GM18951 (cell line): ENCODE results near the gene CNTD1.
"Not testable (repeated sequence)": the region's sequence is repeated elsewhere in the genome, so short reads cannot be mapped to it uniquely, and the experiment has no call there.

Source experiments
- POLR2A ChIP-seq: IDR thresholded peaks from 4 replicates; pipeline ENCODE4 v1.6.1; 2011; ENCODE audit warnings: mild to moderate bottlenecking; ENCODE audit not compliant: insufficient read length, insufficient read depth; ENCODE audit errors: extremely low read depth
- in situ Hi-C: fragments of 300-500 bp; cut with MboI; formaldehyde crosslinking; loops from one replicate; pipeline ENCODE4 v1.12.0; 2022; ENCODE audit warnings: low sequenced_read_pairs, mixed read lengths, inconsistent platforms; ENCODE audit not compliant: unreplicated experiment

CNTD1 gene

DNA sequence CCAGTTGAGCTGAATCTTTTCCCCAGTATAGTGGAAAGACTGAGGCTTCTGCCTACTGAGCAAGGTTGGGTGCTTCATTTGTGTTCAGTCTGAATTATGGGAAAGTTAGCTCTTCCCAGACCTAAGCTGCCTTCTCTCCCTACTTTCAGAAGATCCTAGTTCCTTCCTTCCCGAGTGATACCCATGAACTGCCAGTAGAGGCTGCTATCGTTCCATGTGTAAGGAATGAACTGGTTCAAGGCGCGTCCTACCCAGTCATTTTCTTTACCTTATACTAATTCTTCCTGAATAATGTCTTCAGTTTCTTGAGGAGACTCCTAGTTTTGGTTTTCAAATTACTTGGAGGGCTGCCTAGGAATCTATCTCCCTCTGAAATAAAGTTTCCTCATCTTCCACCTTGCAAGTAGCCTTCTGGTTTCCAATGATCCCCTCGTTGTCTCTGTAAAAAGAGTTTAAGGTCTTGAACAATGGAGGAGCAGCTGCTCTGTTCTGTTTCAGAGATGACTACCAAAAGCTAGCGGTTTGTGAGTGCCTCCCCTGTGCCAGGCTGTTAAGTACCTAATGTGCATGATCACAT is 44.8 kb downstream of the CNTD1 start:
- in situ Hi-C loops: no loop called here
- TF ChIP-seq POLR2A: no peak

DNA sequence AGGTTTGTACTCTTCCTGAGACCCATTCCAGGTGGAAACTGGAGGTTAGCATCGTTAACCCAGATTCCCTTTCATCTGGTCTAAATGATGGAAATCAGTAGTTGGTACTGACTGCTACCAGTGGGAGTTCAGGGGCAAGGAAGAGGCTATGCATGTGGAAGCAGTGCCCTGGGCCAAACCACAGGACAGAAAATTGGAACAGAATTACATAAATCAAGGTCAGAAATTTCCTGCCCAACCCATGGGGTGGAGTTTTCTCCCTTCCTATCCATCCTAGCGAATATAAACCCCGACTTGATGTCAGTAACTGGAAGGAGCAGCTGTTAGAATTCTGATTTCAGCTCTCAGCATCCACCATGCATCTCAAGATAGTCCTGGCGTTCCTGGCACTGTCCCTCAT is 45.6 kb downstream of the CNTD1 start, which contains the start of gene AOC2:
Gene AOC2 (plus strand): TSS at position 310 of the 400 bp plus-strand sequence. CDS start 47 bp downstream, at position 357.
- in situ Hi-C loops: no loop called here

DNA sequence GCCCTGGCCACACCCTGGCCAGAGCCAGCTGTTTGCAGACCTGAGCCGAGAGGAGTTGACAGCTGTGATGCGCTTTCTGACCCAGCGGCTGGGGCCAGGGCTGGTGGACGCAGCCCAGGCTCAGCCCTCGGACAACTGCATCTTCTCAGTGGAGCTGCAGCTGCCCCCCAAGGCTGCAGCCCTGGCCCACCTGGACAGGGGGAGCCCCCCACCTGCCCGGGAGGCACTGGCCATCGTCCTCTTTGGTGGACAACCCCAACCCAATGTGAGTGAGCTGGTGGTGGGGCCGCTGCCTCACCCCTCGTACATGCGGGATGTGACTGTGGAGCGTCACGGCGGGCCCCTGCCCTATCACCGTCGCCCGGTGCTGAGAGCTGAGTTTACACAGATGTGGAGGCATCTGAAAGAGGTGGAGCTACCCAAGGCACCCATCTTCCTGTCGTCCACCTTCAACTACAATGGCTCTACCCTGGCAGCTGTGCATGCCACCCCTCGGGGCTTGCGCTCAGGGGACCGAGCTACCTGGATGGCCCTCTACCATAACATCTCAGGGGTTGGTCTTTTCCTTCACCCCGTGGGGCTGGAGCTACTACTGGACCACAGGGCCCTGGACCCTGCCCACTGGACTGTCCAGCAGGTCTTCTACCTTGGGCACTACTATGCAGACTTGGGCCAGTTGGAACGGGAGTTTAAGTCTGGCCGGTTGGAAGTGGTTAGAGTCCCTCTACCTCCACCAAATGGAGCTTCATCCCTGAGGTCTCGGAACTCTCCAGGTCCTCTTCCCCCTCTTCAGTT is 46.3 kb downstream of the CNTD1 start:
- in situ Hi-C loops: no loop called here
- TF ChIP-seq POLR2A: no peak

More for the DNA sequence above, 45.6 kb downstream of the CNTD1 start, which contains the start of gene AOC2:
- TF ChIP-seq POLR2A: no peak

DNA sequence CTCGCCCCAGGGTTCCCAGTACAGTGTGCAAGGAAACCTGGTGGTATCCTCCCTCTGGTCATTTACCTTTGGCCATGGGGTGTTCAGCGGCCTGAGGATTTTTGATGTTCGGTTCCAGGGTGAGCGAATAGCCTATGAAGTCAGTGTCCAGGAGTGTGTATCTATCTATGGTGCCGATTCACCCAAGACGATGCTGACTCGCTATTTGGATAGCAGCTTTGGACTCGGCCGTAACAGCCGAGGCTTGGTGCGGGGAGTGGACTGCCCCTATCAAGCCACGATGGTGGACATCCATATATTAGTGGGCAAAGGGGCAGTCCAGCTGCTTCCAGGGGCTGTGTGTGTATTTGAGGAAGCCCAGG is 46.9 kb downstream of the CNTD1 start:
- in situ Hi-C loops: no loop called here
- no peak for TF ChIP-seq POLR2A

DNA sequence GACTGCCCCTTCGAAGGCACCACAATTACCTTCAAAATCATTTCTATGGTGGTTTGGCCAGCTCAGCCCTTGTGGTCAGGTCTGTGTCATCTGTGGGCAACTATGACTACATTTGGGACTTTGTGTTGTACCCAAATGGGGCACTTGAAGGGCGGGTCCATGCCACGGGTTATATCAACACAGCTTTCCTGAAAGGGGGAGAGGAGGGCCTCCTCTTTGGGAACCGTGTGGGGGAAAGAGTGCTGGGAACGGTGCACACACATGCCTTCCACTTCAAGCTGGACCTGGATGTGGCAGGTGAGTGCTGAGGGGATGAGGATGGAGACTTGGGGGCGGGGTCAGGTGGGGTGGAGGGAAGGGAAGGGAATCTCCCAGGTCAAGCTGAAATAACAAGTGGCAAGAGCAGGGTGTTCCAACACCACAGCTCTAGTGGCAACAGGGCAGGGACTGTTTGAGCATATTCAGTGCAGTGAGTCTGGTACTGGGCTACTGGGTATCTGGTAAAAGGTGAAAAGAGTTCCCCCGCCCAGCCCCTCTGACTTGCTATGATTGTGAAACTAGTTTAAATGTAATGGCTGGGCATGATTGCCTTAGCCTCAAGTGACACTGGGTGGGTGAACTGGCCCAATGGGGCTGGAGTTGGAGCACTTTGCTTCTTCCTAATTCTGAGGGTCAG is 47.4 kb downstream of the CNTD1 start:
- TF ChIP-seq POLR2A: no peak
- in situ Hi-C loops: no loop called here

DNA sequence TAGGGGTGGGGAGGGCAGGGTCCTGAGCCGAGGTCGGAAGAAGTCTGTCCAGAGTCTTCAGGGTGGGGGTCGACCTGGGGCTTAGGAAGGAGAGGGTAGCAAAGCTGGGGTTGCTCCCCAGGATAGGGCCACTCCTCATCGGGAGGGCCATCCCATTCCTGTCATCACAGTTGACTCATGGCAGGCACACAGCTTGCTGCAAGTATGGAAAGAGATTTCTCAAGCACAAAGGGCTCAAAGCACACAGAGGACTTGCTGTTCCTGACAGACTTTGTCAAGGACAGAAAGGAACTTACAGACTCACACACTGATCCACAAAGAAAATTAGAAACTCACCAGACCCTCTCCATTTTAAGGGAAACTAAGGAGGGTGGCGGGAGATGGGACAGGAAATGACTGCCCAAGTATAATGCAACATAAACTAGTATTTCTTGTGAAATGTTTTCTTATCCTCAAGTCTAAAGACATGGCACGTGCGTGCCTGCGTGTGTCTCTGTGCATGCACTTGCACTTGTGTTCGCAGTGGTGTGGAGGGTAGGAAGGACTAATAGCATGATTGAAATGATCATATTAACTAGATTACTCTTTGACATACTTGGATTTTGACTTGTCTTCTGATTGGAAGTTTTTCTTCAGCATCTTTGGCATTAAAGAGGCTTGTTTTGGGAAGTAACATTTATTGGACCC is 48.1 kb downstream of the CNTD1 start:
- no peak for TF ChIP-seq POLR2A

DNA sequence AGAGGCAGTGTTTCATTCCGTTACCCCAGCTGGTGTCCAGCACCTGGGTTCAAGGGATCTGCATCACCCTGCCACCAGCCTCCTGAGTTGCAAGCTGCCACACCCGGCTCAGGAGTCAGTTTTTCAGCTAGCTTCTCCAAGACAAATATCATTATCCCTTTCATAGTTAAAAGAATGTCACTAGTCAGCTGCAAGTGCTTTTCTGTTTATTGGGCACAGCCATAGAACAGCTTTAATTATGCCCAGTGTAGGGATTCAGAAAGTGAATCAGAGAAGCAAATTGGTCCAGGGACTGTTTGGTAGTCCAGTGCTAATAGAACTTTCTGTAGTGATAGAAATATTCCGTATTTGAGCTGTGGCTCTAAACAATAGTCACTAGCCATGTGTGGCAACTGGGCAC is 49.4 kb downstream of the CNTD1 start:
- in situ Hi-C loops: no loop called here

More for the DNA sequence above, 48.1 kb downstream of the CNTD1 start:
- in situ Hi-C loops: no loop called here

DNA sequence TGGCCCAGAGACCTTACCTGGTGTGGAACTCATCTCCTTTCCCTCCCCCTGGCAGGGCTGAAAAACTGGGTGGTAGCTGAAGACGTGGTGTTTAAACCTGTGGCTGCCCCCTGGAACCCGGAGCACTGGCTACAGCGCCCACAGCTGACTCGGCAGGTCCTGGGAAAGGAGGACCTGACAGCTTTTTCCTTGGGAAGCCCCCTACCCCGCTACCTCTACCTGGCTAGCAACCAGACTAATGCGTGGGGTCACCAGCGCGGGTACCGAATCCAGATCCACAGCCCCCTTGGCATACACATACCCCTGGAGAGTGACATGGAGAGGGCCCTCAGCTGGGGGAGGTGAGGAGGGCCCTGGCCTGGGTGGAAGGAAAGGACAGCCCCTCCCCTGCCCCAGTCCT is 50.4 kb downstream of the CNTD1 start:
- in situ Hi-C loops: no loop called here

More for the DNA sequence above, 49.4 kb downstream of the CNTD1 start:
- TF ChIP-seq POLR2A: no peak

DNA sequence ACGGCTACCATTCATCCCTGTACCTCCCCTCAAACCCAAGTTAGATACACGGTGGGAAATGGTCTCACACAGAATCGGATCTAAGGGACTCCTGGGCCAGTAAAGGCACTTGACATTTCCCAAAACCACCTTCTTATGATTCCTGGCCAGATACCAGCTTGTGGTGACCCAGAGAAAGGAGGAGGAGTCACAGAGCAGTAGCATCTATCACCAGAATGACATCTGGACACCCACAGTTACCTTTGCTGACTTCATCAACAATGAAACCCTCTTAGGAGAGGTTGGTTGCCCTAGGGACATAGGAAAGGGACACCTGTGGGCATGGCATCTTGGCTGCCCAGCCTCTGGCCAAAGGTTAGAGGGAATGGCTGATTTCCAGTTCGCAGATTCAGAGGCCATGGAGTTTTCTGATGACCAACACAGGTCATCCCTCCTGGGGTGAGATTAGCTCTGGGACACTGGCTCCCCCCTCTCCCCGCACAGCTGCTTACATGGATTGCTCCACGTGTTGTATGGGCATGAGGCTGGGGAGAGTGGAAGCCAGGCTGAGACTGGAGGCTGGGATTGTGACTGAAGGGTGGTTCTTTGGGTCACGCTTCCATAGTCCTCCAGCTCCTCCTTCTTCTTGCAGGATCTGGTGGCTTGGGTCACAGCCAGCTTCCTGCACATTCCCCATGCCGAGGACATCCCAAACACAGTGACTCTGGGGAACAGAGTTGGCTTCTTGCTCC is 51.0 kb downstream of the CNTD1 start:
- no peak for TF ChIP-seq POLR2A
- in situ Hi-C loops: no loop called here

More for the DNA sequence above, 50.4 kb downstream of the CNTD1 start:
- no peak for TF ChIP-seq POLR2A

DNA sequence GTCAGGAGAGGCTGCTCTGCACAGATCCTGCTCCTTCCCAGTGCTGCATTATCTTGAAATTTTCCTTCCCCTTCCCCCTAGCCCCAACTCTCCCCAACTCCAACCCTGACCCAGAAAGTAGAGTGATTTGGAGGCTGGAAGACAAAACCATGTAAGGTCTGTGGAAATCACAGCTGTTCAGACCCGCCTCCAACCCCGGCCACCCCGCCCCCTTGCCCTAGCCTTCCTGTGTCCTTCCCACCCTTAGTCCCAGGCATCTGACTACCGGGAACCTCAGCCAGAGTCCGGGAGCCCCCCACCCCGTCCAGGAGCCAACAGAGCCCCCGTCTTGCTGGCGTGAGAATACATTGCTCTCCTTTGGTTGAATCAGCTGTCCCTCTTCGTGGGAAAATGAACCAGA is 52.3 kb downstream of the CNTD1 start, which contains the start of gene AOC3:
Gene AOC3 (plus strand): TSS at position 246 of the 400 bp plus-strand sequence. CDS start 145 bp downstream, at position 391.
- no peak for TF ChIP-seq POLR2A
- in situ Hi-C loops: no loop called here

DNA sequence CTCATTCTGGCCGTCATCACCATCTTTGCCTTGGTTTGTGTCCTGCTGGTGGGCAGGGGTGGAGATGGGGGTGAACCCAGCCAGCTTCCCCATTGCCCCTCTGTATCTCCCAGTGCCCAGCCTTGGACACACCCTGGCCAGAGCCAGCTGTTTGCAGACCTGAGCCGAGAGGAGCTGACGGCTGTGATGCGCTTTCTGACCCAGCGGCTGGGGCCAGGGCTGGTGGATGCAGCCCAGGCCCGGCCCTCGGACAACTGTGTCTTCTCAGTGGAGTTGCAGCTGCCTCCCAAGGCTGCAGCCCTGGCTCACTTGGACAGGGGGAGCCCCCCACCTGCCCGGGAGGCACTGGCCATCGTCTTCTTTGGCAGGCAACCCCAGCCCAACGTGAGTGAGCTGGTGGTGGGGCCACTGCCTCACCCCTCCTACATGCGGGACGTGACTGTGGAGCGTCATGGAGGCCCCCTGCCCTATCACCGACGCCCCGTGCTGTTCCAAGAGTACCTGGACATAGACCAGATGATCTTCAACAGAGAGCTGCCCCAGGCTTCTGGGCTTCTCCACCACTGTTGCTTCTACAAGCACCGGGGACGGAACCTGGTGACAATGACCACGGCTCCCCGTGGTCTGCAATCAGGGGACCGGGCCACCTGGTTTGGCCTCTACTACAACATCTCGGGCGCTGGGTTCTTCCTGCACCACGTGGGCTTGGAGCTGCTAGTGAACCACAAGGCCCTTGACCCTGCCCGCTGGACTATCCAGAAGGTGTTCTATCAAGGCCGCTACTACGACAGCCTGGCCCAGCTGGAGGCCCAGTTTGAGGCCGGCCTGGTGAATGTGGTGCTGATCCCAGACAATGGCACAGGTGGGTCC is 52.9 kb downstream of the CNTD1 start:
- in situ Hi-C loops: not testable (repeated sequence)

DNA sequence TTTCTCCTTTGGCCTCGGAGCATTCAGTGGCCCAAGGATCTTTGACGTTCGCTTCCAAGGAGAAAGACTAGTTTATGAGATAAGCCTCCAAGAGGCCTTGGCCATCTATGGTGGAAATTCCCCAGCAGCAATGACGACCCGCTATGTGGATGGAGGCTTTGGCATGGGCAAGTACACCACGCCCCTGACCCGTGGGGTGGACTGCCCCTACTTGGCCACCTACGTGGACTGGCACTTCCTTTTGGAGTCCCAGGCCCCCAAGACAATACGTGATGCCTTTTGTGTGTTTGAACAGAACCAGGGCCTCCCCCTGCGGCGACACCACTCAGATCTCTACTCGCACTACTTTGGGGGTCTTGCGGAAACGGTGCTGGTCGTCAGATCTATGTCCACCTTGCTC is 53.7 kb downstream of the CNTD1 start:
- no peak for TF ChIP-seq POLR2A
- in situ Hi-C loops: no loop called here
